Smooth muscle cell (in vitro differentiated cells): Measurements from ENCODE around the gene DLGAP1. TPM values are rescaled to one million over a fixed set of nuclear protein-coding genes. Genes with fewer than 3 reads are reported as not detected.
A peak's percentile ranks its signal among the peaks of the same experiment; 100 is the strongest.

Experiments used
- DNase-seq: peaks from one replicate; lab custom pipeline; 2025; ENCODE audit not compliant: unreplicated experiment; lab: John Stamatoyannopoulos, UW
- H2AFZ ChIP-seq: fragments of 200-600 bp; sonication (generic); 2 replicates; pipeline ENCODE4 v1.6.0; 2016; ENCODE audit warnings: antibody characterized with exemption, low read depth, mild to moderate bottlenecking
- H3F3A ChIP-seq: fragments of 200-600 bp; sonication (generic); 2 replicates; pipeline ENCODE4 v1.6.0; 2017; ENCODE audit warnings: antibody characterized with exemption, low read depth
- H3K27ac ChIP-seq: fragments of 200-600 bp; sonication (generic); 2 replicates; pipeline ENCODE4 v1.5.1; 2016; ENCODE audit warnings: low read depth, mild to moderate bottlenecking
- H3K27me3 ChIP-seq: fragments of 200-600 bp; sonication (generic); 2 replicates; pipeline ENCODE4 v1.6.1; 2016; ENCODE audit warnings: low read depth, mild to moderate bottlenecking
- H3K36me3 ChIP-seq: fragments of 200-600 bp; sonication (generic); 2 replicates; pipeline ENCODE4 v1.5.1; 2016; ENCODE audit warnings: low read depth
- H3K4me1 ChIP-seq: fragments of 200-600 bp; sonication (generic); 2 replicates; pipeline ENCODE4 v1.5.1; 2016; ENCODE audit warnings: low read depth
- H3K4me2 ChIP-seq: fragments of 200-600 bp; sonication (generic); 2 replicates; pipeline ENCODE4 v1.6.0; 2016; ENCODE audit warnings: mild to moderate bottlenecking
- H3K4me3 ChIP-seq: fragments of 200-600 bp; sonication (generic); 2 replicates; pipeline ENCODE4 v1.5.1; 2016; ENCODE audit warnings: mild to moderate bottlenecking
- H3K79me2 ChIP-seq: fragments of 200-600 bp; sonication (generic); 2 replicates; pipeline ENCODE4 v1.6.0; 2016; ENCODE audit warnings: low read depth, mild to moderate bottlenecking
- H3K9ac ChIP-seq: fragments of 200-600 bp; sonication (generic); 2 replicates; pipeline ENCODE4 v1.6.0; 2016; ENCODE audit warnings: low read depth
- H3K9me3 ChIP-seq: fragments of 200-600 bp; sonication (generic); replicated peaks from 2 replicates; pipeline ENCODE4 v1.5.1; 2016; ENCODE audit warnings: low read depth
- H4K20me1 ChIP-seq: fragments of 200-600 bp; sonication (generic); 2 replicates; pipeline ENCODE4 v1.6.0; 2016; ENCODE audit warnings: low read depth
- CTCF ChIP-seq: fragments of 200-600 bp; sonication (generic); IDR thresholded peaks from 2 replicates; pipeline ENCODE4 v1.5.1; 2017; ENCODE audit warnings: borderline replicate concordance, mild to moderate bottlenecking, antibody characterized with exemption; ENCODE audit not compliant: insufficient read depth, poor library complexity, severe bottlenecking
- WGBS: methylation state at CpG from one replicate; pipeline ENCODE4 v1.1.7; 2016; ENCODE audit warnings: low lambda C conversion rate; 5-methylcytosine and 5-hydroxymethylcytosine counted together
- polyA plus RNA-seq: library from polyadenylated mRNA; unstranded; fragments of >200 nt; fragmentation: Nextera tagmentation; extraction: Ambion mirVana; gene quantifications from 2 replicates; pipeline ENCODE4 v1.2.1, GENCODE V29; 2016
- total RNA-seq: library from RNA; depleted of rRNA; stranded (reverse); fragments of >200 nt; gene quantifications from 2 replicates; pipeline ENCODE4 v1.2.3, GENCODE V29; 2014

The DLGAP1 gene
- total and polyA plus RNA-seq, 2 experiments from 2014 or later = 2.6 to 11.3 TPM

DNA sequence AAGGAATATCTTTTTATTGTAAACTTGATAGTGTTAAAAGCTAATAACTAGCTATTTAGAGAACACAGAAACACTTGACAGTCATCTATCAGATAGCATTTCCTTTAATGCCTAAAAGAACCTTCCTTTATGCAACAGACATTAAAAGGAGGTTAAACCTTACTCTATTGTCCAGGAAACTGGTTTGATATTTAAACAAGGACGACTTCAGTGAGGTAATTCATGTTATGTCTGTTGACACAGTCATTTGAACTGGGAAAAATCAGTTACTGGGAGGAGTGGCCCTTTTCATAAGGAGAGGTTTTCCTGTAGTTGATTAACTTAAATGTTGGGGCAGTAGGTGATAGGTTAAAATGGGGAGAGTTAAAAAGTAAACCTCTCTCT is 998.4 kb downstream of the DLGAP1 start:
- Histone ChIP-seq H3K36me3 (peaks cover 5% of the 10 kb centered on the region), H3K9ac (no peak overlapping the region)

GRCh38 chr18:3455907-3456685 is 999.0 kb downstream of the DLGAP1 start:
- WGBS = 54% methylated on average over 10 of the region's 10 CpGs
- H3K4me2 ChIP-seq = peak overlapping the region; percentile 92
- peaks cover 48% of the 10 kb centered on the region for H3F3A ChIP-seq
- no peak for DNase-seq
- H3K36me3 ChIP-seq = peaks cover 5% of the 10 kb centered on the region
- H3K4me1 ChIP-seq = peaks cover 50% of the 10 kb centered on the region
- peak overlapping the region; percentile 99 for H3K9ac ChIP-seq
- no peak overlapping the region for H2AFZ ChIP-seq
- peak overlapping the region; percentile 95 for H3K4me3 ChIP-seq
- no peaks in the 10 kb centered on the region for H3K9me3 ChIP-seq
- peaks cover 84% of the 10 kb centered on the region for H3K79me2 ChIP-seq
- no peaks in the 10 kb centered on the region for H3K27me3 ChIP-seq
- H4K20me1 ChIP-seq = peaks cover 72% of the 10 kb centered on the region
- H3K27ac ChIP-seq = peak overlapping the region; percentile 99
- TF ChIP-seq CTCF = no peak

More for the DNA sequence above, 998.4 kb downstream of the DLGAP1 start:
- no peaks in the 10 kb centered on the region for H3K9me3 ChIP-seq
- peaks cover 78% of the 10 kb centered on the region for H3K79me2 ChIP-seq
- no peak overlapping the region for H3K4me3 ChIP-seq
- no peak for DNase-seq
- peaks cover 52% of the 10 kb centered on the region for H3F3A ChIP-seq
- H3K4me2 ChIP-seq = peak overlapping the region; percentile 92
- peak overlapping the region; percentile 99 for H3K27ac ChIP-seq
- H4K20me1 ChIP-seq = peaks cover 72% of the 10 kb centered on the region
- H3K27me3 ChIP-seq = no peaks in the 10 kb centered on the region
- H3K4me1 ChIP-seq = peaks cover 56% of the 10 kb centered on the region
- TF ChIP-seq CTCF = no peak
- WGBS = 52% methylated on average over 1 of the region's 1 CpG
- H2AFZ ChIP-seq = no peak overlapping the region

DNA sequence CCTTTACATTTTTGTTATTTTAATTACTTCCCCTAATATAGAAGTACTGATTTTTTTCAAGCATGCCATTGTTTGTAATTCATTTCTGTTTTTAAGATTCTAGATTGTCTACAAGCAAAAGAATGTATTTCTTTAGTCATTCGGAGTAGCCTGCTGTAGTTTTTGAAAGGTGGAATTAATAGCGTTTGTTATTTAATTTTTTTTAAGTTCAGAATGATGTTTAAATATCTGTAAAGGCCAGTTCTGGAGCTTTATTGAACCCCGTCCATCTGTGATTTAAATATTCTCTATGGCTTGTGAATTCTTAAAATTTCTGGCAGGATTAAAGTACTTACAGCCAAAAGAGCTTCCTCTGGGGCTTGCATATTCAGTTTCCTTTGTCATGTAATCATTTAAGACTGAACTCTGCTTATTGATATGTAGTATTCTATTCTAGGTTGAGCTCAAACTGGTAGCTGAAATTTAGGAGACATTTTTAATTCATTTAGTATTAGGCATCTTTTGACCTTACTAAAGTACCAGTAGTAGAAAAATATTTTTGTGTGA is 999.9 kb downstream of the DLGAP1 start:
- peak overlapping the region; percentile 95 for H3K4me3 ChIP-seq

More for the DNA sequence above, 999.9 kb downstream of the DLGAP1 start:
- H3K36me3 ChIP-seq = peaks cover 5% of the 10 kb centered on the region
- H3K9me3 ChIP-seq = no peaks in the 10 kb centered on the region
- peaks cover 72% of the 10 kb centered on the region for H4K20me1 ChIP-seq
- H3K9ac ChIP-seq = peak overlapping the region; percentile 99
- DNase-seq = no peak
- peak overlapping the region; percentile 92 for H3K4me2 ChIP-seq
- TF ChIP-seq CTCF = no peak
- H3K27me3 ChIP-seq = no peaks in the 10 kb centered on the region
- peak overlapping the region; percentile 99 for H3K27ac ChIP-seq
- peaks cover 93% of the 10 kb centered on the region for H3K79me2 ChIP-seq
- WGBS = 14% methylated on average over 3 of the region's 3 CpGs
- peaks cover 44% of the 10 kb centered on the region for H3K4me1 ChIP-seq
- no peak overlapping the region for H2AFZ ChIP-seq
- H3F3A ChIP-seq = peaks cover 39% of the 10 kb centered on the region
